Fibroblast of skin of left quadriceps (primary cell): Measurements from ENCODE around the gene GPHA2.

Source experiments
- DNase-seq, 2 experiments: peaks; one replicate each; pipeline ENCODE4 v3.0.0-alpha.2; 2013; ENCODE audit warnings: low read depth in 2 of 2

Gene GPHA2

DNA sequence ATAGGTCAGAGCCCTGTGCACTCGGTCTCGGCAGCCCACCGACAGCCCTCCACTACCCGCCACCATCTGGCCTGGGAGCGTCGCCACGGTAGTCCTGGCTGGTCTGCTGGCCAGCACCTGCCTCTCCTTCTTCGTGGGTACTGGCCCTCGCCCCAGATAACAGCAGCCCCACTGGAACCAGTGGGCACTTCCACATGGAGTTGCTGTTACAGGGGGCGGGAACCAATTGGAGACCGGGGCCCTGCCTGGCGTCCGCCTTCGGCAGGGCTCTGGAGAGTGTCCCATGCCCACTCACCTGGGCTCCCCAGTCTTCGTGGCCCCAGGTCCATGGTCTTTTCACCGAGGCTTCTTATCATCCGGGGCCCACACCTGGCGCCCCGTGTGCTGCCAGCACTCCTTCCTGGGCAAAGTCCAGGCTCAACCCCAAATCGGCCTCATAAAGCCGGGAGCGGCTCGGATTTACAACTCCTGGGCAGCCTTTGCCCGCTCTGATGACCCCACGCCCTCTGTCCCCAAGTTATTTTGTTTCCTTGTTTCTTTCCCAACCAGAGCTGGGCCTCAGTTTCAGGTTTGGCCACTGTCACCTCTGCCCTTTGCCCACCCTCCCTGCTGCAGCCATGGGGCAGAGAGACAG, 44.4 kb downstream of the GPHA2 start:
- DNase-seq: no peak

DNA sequence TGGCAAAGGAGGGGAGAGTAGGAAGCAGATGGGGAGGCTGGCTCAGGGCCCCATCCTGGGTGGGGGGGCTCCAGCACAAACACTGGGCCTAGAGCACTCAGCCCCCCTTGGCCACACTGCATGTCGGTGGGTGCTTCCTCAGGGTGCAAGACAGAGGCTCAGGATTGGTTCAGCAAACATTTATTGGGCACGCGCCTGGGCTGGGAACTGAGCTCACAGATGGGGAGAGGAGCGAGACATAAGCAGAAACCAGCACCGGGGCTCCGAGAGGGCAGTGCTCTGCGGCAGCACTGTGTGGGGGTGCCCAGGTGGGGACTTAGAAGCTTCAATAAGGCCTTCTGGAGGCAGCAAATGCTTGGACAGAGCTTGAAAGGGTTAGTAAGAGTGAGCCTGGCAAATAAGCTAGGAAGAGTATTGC, 45.2 kb downstream of the GPHA2 start:
- DNase-seq: no peak

DNA sequence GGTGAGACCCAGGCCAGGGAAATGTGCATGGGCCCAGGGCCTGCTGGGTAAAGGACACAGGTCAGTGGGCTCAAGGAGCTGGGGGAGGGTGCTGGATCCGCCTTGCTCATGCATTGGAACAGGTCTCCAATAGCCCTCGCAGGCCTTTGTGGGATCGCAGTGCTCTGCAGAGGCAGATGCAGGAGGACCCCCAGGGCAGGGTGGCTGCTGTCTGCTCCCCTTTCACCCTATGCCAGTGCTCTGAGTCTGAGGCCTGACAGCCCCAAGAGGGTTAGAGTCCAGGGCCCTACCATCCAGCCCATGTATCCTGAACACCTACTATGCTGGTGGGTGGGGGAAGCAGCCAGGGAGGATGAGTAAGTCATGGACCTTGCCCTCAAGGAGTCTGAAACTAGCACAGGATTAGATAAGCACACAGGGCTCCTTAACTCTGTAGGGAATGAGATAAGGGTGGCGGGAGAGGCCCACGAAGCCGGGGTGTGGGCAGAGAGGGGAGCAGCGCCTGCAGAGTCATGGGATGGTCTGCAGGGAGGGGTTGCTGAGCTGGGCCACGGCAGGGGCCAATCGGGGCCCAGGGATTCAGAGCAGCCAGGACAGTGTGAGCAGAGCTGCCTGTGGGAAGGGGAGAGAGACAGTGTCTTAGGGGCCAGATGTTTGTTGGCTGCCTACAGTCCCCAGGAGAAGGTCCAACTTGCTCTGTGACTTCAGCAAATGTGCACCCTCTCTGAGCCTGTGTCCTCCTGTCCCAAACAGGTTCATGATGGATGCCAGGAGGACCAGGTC, 46.8 kb downstream of the GPHA2 start:
- no peak for DNase-seq

DNA sequence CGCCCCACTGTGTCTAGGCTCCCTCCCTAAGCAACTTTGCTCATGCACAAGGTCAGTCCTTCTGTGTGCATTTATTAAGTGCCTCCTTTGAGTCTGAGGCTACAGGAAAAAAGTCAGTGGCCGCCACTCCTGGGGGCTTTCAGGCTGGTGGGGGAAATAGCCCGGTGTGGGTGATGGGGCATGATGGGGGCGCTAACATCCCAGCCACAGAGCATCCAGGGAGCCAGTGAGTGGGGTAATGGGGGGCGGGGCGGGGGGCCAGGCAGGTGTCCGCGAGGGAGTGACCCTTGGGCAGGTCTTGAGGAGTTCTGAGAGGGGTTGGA, 47.3 kb downstream of the GPHA2 start:
- DNase-seq: no peak

DNA sequence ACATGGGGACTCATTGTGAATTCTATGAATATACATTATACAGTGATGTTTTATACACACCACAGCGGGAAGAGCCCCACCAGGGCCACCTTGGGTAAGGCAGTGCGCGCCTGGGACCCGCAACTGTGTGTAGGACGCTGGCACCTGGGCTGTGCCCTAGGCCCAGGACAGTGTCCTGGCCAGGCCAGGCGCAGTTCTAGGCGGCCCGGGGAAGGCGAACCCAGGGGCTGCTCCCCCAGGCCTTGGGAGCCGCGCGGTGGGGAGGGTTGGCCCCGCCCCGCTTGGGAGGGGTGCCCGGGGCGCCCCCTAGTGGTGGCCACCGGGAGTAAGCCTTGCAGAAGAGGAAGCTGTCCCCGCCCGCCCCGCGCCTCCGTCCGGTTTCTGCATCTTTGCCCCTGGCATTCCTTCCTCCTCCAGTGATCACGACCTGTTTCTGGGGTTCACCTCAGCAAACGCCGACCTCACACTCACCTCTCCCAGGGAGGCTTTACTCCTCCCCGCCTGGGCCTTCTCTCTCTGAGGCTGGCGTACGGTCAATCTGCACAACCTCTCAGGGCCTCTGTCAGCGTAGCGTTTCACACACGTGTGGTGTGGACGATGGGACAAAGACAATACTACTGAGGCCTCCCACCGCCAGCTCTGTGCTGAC, 47.8 kb downstream of the GPHA2 start:
- peak in 1 of 2 experiments; percentile 25 for DNase-seq

DNA sequence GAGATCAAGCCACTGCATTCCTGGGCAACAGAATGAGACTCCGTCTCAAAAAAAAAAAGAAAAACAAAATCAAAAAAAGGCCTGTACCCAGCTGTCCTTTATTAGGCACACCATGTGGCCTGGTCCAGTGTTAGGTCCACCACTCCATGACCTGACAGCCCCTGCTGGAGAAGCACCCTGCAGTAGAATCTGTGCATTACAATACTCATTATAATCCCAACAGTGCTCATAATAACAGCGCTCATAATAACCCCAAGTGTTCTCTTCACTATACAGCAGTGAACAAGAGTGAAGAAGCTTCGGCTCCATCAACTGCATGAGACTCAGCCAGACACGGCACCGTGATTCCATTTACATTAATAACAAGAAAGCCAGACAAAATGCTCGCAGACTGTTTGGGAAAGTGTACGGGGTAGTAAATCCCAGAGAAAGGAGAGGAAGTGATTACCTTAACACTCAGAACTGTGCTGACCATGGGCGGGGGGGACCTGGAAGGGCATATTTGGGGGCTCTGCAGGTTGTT, 48.4 kb downstream of the GPHA2 start:
- no peak for DNase-seq

DNA sequence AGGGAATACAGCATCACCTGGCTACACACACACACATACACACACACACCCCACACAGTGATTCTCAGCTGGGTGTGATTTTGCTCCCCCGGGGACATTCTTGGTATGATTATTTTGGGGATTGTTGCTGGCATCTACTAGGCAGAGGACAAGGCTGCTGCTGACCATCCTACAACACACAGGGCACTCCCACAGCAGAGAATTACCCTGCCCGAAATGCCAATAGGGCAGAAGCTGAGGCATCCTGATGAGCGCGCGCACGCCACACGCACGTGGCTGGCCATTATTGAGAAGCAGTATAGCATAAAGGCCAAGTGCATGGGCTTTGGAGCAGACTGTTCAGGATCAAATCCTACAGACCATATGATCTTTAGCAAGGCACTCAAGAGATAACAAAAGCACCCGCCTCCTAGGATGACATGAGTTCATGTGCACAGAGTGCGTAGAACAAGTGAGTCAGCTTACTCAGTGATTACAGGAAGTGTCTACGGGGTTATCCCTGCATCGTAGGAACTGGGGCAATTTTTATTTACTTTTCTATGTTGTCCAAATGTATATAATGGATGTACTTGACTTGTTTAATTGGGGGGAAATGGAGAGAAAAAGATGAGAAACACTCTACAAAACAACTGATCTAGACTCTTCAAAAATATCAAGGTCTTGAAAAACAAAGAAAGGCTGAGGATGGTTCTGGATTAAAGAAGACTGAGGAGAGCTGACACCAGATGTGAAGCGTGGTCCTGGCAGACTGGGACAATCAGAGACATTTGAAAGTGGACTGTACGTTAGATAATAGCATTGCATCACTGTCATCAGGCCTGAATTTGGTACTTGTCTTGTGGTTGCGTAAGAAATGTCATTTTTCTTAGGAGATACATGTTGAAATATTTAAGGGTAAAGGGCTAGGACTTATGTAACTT, 50.1 kb downstream of the GPHA2 start:
- peak in 1 of 2 experiments; percentile 27 for DNase-seq
